Measurements from ENCODE around the gene TMSB4X.

The TMSB4X gene

GRCh38 chrX:12997906-12998687 is 23.2 kb downstream of the TMSB4X start:
- ATAC-seq, result peak; percentile 49
- TF ChIP-seq CSRNP3 (CRISPR knock-in tag; IDR thresholded peaks at IDR 0.05) (no peak), ZFP3 (CRISPR knock-in tag; IDR thresholded peaks at IDR 0.05) (no peak), ZFP30 (CRISPR knock-in tag; IDR thresholded peaks at IDR 0.05) (no peak), SNAI2 (CRISPR knock-in tag; IDR thresholded peaks at IDR 0.05) (no peak), CREB5 (CRISPR knock-in tag; IDR thresholded peaks at IDR 0.05; ENCODE audit: low read depth) (no peak), CSDC2 (CRISPR knock-in tag; IDR thresholded peaks at IDR 0.05) (no peak), ZNF70 (CRISPR knock-in tag; IDR thresholded peaks at IDR 0.05) (no peak), ARNTL (CRISPR knock-in tag; IDR thresholded peaks at IDR 0.05; ENCODE audit: borderline replicate concordance, low read depth) (no peak), ZNF565 (CRISPR knock-in tag; conservative IDR thresholded peaks at IDR 0.05; ENCODE audit: low read depth) (no peak), ESRRG (CRISPR knock-in tag; IDR thresholded peaks at IDR 0.05) (no peak), POU6F1 (CRISPR knock-in tag; IDR thresholded peaks at IDR 0.05; ENCODE audit: borderline replicate concordance, low read depth) (no peak), TOX (CRISPR knock-in tag; IDR thresholded peaks at IDR 0.05; ENCODE audit: borderline replicate concordance) (no peak), ISL1 (CRISPR knock-in tag; IDR thresholded peaks at IDR 0.05) (no peak), TCF4 (CRISPR knock-in tag; IDR thresholded peaks at IDR 0.05; ENCODE audit: borderline replicate concordance) (no peak), OSR1 (CRISPR knock-in tag; IDR thresholded peaks at IDR 0.05) (no peak), BACH2 (CRISPR knock-in tag; IDR thresholded peaks at IDR 0.05; ENCODE audit: borderline replicate concordance) (no peak), PPARA (CRISPR knock-in tag; IDR thresholded peaks at IDR 0.05; ENCODE audit: borderline replicate concordance) (no peak), RARB (CRISPR knock-in tag; IDR thresholded peaks at IDR 0.05) (no peak)
- TF ChIP-seq, protein P1, sequence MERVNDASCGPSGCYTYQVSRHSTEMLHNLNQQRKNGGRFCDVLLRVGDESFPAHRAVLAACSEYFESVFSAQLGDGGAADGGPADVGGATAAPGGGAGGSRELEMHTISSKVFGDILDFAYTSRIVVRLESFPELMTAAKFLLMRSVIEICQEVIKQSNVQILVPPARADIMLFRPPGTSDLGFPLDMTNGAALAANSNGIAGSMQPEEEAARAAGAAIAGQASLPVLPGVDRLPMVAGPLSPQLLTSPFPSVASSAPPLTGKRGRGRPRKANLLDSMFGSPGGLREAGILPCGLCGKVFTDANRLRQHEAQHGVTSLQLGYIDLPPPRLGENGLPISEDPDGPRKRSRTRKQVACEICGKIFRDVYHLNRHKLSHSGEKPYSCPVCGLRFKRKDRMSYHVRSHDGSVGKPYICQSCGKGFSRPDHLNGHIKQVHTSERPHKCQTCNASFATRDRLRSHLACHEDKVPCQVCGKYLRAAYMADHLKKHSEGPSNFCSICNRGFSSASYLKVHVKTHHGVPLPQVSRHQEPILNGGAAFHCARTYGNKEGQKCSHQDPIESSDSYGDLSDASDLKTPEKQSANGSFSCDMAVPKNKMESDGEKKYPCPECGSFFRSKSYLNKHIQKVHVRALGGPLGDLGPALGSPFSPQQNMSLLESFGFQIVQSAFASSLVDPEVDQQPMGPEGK (CRISPR knock-in tag; IDR thresholded peaks at IDR 0.05; ENCODE audit: borderline replicate concordance), result no peak

- ATAC-seq, result no peak
- TF ChIP-seq SNAI2 (CRISPR knock-in tag; IDR thresholded peaks at IDR 0.05), result no peak
- TF ChIP-seq ZFP30 (CRISPR knock-in tag; IDR thresholded peaks at IDR 0.05), result no peak
- no peak for TF ChIP-seq TOX (CRISPR knock-in tag; IDR thresholded peaks at IDR 0.05; ENCODE audit: borderline replicate concordance)
- TF ChIP-seq ARNTL (CRISPR knock-in tag; IDR thresholded peaks at IDR 0.05; ENCODE audit: borderline replicate concordance, low read depth), result no peak
- no peak for TF ChIP-seq GLIS3 (CRISPR knock-in tag; IDR thresholded peaks at IDR 0.05)
- no peak for TF ChIP-seq CSDC2 (CRISPR knock-in tag; IDR thresholded peaks at IDR 0.05)
- TF ChIP-seq RARB (CRISPR knock-in tag; IDR thresholded peaks at IDR 0.05), result no peak
- TF ChIP-seq BACH2 (CRISPR knock-in tag; IDR thresholded peaks at IDR 0.05; ENCODE audit: borderline replicate concordance), result no peak
- TF ChIP-seq OSR1 (CRISPR knock-in tag; IDR thresholded peaks at IDR 0.05), result no peak
- TF ChIP-seq ESRRG (CRISPR knock-in tag; IDR thresholded peaks at IDR 0.05), result no peak
Measured at GRCh38 chrX:12999422-12999821, 24.5 kb downstream of the TMSB4X start.

DNA sequence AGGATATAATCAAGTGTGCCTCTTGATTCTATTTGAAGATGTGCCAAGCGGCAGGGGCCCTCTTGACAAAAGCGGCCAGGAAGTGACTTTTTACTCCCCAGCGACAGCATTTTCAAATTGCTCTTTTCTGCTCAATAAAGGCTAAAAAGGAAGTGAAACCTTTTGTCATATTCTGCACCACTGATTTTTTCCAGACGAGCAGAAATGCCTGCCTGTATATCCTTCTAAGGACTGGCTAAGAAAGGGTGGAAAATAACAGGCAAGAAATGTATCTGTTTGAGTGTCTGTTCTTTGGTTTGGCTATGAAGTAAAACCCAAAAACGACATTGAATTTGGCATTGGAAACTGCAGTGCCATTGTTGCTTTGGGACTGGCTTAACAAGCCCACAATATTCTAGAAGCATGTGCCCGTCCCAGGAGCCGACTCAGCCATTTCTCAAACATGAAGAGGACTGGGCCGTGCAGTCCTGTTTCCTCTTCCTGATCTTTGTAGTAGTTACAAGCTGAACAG is 25.4 kb downstream of the TMSB4X start:
- no peak for TF ChIP-seq ESRRG (CRISPR knock-in tag; IDR thresholded peaks at IDR 0.05)
- TF ChIP-seq, protein P1 (CRISPR knock-in tag; IDR thresholded peaks at IDR 0.05; ENCODE audit: borderline replicate concordance), result no peak
- no peak for TF ChIP-seq RARB (CRISPR knock-in tag; IDR thresholded peaks at IDR 0.05)
- TF ChIP-seq CREB5 (CRISPR knock-in tag; IDR thresholded peaks at IDR 0.05; ENCODE audit: low read depth), result no peak
- no peak for TF ChIP-seq BACH2 (CRISPR knock-in tag; IDR thresholded peaks at IDR 0.05; ENCODE audit: borderline replicate concordance)
- no peak for TF ChIP-seq CSDC2 (CRISPR knock-in tag; IDR thresholded peaks at IDR 0.05)
- peak; percentile 38 for ATAC-seq
